Stimulated activated CD8-positive, alpha-beta memory T cell treated with anti-CD3 and anti-CD28 coated beads, Interleukin-4, amount 100 ng/mL, for 48 hours (primary cell): Measurements from ENCODE around the gene SPRR4.
"Not testable (repeated sequence)": the region's sequence is repeated elsewhere in the genome, so short reads cannot be mapped to it uniquely, and the experiment has no call there.

ENCODE experiments used
- DNase-seq: peaks from one replicate; pipeline ENCODE4 v3.0.0-alpha.2; 2020

Gene SPRR4

GRCh38 chr1:152967201-152967600, 3.2 kb upstream of the SPRR4 start:
- no peak for DNase-seq

DNA sequence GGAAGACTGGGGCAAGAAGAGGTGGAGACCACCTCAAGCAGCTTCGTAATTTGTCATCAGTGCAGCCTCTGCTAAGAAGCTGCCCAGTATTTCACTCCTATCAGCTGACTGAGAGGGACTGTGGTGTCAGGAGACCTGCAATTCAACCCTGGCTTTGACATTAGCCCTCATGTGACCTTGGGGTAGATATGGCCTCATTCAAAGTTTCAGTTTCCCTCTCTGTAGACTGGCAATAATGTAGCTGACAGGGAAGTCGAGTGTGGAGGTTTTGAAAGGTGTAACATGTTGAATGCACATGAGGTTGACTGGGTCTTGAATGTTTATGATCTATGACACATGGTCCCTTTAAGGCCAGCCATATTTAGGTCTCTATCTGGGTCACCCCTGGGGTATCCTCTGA, 2.2 kb upstream of the SPRR4 start:
- DNase-seq, result no peak

- no peak for DNase-seq
Observed at GRCh38 chr1:152969036-152969435, 1.4 kb upstream of the SPRR4 start.

- no peak for DNase-seq
Observed at GRCh38 chr1:152972196-152972886, 1.9 kb downstream of the SPRR4 start.

GRCh38 chr1:152976688-152977087, 6.2 kb downstream of the SPRR4 start:
- no peak for DNase-seq

- DNase-seq, result no peak
Observed at GRCh38 chr1:152977614-152978013, 7.2 kb downstream of the SPRR4 start.

DNA sequence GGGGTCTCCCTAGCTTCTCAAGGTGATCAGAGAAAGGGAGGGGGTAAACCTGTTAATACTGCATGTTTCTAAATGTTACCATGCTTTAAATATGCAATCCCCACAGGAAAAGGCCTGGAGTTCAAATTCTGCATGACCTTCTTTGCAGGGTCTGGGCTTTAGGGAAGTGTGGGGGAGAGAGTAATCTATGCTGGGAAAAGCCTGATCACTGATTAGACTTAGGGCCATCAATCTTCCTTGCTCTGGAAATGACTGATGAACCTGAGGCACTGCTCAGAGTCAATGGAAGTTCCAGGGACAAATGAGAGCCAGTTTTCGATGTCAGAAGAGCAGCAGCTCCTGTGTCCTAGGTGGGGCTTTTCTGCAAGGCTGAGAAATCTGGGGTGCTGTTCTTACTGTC, 10.2 kb downstream of the SPRR4 start:
- no peak for DNase-seq

GRCh38 chr1:152981146-152981871, 10.9 kb downstream of the SPRR4 start:
- DNase-seq, result no peak

DNA sequence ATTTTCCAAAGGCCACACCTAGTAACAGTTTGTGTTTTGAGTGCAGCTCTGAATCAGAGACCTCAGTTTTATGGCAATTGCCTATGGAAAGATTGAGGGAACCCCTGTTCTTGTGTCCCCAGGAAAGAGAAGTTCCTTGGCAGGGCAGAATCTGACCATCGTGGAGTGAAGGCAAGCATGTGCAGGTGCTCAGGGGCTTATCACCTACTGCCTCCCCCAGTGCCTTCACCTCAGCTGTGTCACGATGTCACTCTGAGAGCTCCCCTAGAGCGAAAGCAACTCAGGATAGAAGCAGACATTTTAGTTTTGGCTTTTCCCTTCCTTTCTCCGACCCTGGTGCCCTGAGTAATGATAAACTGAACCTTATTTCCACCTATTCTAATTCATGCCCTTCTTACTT, 11.6 kb downstream of the SPRR4 start:
- no peak for DNase-seq

GRCh38 chr1:152983234-152983633, 12.8 kb downstream of the SPRR4 start:
- DNase-seq, result no peak

GRCh38 chr1:152983743-152984142, 13.3 kb downstream of the SPRR4 start, which contains the start of gene SPRR1A:
SPRR1A (plus strand) TSS chr1:152984081; CDS start chr1:152985231, 1,150 bp downstream.
- DNase-seq, result no peak

DNA sequence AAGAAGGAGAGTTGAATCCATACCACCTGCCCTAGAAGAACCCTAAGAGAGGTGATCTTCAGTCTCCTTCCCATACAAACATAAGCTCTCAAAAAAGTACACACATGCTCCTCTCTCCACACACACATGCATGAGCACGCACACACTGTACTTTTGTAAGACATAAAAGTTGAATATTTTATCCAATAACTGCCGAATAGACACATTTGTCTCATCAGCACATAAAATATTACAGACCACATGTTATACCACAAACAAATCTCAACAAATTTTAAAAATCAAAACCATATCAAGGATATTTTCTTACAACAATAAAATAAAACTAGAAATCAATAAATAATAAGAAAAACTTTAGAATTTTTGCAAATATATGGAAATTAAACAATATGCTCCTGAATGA, 16.1 kb downstream of the SPRR4 start:
- DNase-seq, result no peak

DNA sequence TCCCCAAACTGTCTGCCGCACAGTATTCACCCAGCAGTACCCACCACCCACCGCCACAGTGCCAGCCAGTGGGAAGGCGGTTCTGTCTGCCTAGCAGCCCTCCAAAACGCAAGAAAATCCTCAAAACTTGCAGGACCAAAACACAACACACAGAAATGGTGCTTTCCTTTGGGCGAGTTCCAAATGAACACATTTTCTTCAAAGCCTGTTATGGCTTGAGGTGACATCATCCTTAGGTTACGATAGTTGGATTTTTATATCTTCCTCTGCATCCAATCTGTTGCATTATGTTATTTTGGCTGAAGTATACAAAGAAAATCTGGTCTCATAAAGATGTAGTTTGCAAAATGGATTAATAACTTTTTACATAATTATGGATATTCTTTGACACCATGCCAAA, 22.7 kb downstream of the SPRR4 start:
- DNase-seq, result no peak

- DNase-seq, result no peak
Observed at GRCh38 chr1:152995842-152996241, 25.4 kb downstream of the SPRR4 start.

DNA sequence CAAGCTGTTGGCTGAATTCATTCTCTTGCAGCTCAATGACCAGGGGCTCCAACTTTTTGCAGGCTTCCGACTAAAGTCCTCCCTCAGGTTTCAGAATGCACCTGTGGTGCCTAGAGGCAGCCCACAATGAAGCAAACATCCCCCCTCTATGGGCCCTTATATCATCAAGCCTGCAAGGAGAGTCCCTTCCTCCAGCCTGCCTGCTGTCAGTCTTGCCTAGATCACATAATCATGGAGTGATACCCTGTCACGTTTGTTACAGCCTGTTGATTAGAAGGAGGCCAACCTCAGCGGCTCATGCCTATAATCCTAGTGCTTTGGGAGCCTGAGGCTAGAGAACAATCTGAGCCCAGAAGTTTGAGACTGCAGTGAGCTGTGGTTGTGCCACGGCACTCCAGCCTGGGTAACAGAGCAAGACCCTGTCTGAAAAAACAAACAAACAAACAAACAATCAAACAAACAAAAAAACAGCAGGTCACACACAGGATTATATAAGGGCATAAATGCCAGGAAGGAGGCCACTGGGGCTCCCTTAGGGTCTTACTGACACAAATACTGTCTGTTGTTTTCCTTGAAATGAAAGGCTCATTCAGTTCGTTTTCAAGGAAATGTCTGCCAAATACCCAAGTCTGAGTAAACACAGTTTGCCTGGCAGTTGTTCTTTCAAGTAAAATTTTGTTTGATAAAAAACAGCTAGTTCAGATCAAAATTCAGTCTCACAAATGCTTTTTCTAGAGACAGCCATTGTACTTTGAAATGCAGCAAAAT, 26.4 kb downstream of the SPRR4 start:
- no peak for DNase-seq

- no peak for DNase-seq
Observed at GRCh38 chr1:152997901-152998300, 27.5 kb downstream of the SPRR4 start.

- DNase-seq, result no peak
Observed at GRCh38 chr1:152998476-152998875, 28.0 kb downstream of the SPRR4 start.

DNA sequence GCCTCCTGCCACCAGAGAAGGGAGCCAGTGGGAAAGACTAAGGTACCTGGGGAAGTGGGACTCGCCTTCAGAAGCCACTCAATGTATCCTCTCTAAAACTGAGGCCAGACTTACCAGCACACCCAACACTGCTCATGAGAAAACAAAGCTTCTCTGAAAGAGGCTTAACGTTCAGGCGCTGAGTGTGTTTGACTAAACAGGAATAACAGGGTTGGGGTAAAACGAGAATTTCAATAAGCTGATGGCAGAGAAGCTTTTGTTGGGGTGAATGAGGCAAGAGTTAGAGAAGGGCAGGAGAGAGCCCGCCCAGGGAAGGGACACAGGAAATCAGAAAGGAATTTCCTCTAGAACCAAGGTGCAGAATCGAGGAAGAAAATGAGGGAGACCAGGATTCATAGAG, 29.4 kb downstream of the SPRR4 start:
- no peak for DNase-seq

GRCh38 chr1:153000294-153000693, 29.8 kb downstream of the SPRR4 start:
- DNase-seq, result no peak

GRCh38 chr1:153001382-153001781, 30.9 kb downstream of the SPRR4 start, which contains the start of gene SPRR3:
SPRR3 (plus strand) TSS chr1:153001749; CDS start chr1:153003021, 1,272 bp downstream.
- DNase-seq, result no peak

- not testable (repeated sequence) for DNase-seq
Observed at GRCh38 chr1:153011235-153011758, 40.8 kb downstream of the SPRR4 start.

DNA sequence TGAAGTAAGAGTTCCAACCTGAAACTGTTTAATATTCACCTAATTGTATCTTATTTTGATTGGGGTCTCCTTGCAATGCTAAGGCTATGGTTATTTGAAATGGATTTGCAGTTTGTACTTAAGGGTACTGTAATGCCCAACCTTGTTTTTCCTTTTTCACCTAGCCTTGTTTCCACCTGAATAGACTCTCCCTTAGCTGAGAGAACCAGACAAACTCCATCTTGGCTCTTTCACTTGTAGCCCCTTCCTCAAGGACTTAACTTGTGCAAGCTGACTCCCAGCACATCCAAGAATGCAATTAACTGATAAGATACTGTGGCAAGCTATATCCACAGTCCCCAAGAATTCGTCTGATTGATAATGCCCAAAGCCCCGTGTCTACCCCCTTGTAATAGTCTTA, 51.4 kb downstream of the SPRR4 start:
- not testable (repeated sequence) for DNase-seq
